Gastroesophageal sphincter (tissue), 3 donors: ENCODE measurements around the gene GALC.

Source experiments
- EP300 ChIP-seq: sonication (generic); formaldehyde crosslinking; IDR thresholded peaks from one replicate; pipeline ENCODE4 v1.6.1; 2017; ENCODE audit warnings: antibody characterized with exemption, mild to moderate bottlenecking
- POLR2A ChIP-seq, 2 donors: fragments of 450-650 bp; IDR thresholded peaks; one replicate each; pipeline ENCODE4 v1.6.1; 2017; ENCODE audit warnings: antibody characterized with exemption in 2 of 2, mild to moderate bottlenecking in 2 of 2, moderate library complexity in 1 of 2
- POLR2AphosphoS5 ChIP-seq: sonication (generic); formaldehyde crosslinking; IDR thresholded peaks from one replicate; pipeline ENCODE4 v1.6.1; 2017; ENCODE audit warnings: antibody characterized with exemption
- TF ChIP-seq, protein P1 (sequence below), 4 experiments: fragments of 200-600 bp in 2 of 4; fragments of 450-650 bp in 2 of 4; sonication (generic) in 1 of 4; IDR thresholded peaks; one replicate each; pipeline ENCODE4 v1.5.1; 2017 to 2019; ENCODE audit warnings: antibody characterized with exemption in 4 of 4, mild to moderate bottlenecking in 2 of 4, moderate library complexity in 2 of 4

DNA sequence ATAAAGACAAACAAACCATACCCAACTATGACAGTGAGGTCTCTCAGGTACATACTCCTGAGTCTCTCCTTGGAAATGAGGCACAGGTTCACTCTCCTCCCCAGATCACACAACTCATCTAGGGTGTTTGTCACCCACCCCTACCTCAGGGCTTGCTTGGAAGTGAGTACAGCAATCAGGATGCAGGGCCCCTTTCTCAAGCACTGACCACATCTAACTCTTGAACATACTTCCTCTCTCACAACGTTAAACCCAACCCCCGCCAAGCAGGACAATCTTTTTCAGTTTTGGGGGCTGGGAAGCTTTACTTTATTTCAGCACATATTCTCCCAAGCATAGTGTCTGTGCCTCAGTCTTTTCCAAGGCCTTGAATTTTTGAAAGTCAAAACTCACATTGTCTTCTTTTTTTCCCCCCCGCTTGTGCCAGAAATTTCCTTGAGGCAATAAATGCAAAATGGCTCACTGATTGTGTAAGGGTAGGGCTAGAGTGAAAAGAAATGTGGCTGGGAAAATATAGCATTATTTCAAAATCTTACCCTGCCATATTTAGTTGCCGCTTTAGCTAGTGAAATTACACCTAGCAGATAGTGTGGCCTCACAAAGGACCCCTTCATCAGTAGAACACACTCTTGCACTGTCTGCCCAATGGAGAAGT lies 9.6 kb upstream of the GALC start:
- TF ChIP-seq, protein P1, sequence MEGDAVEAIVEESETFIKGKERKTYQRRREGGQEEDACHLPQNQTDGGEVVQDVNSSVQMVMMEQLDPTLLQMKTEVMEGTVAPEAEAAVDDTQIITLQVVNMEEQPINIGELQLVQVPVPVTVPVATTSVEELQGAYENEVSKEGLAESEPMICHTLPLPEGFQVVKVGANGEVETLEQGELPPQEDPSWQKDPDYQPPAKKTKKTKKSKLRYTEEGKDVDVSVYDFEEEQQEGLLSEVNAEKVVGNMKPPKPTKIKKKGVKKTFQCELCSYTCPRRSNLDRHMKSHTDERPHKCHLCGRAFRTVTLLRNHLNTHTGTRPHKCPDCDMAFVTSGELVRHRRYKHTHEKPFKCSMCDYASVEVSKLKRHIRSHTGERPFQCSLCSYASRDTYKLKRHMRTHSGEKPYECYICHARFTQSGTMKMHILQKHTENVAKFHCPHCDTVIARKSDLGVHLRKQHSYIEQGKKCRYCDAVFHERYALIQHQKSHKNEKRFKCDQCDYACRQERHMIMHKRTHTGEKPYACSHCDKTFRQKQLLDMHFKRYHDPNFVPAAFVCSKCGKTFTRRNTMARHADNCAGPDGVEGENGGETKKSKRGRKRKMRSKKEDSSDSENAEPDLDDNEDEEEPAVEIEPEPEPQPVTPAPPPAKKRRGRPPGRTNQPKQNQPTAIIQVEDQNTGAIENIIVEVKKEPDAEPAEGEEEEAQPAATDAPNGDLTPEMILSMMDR (IDR thresholded peaks at IDR 0.05) = no peak
- TF ChIP-seq POLR2A (IDR thresholded peaks at IDR 0.05) (no peak), POLR2AphosphoS5 (no peak), EP300 (no peak)
